Right renal pelvis (tissue), 4 donors: ENCODE measurements around the gene GCN1. TPM values are rescaled to one million over a fixed set of nuclear protein-coding genes. Genes with fewer than 3 reads are reported as not detected.

ENCODE experiments used
- DNase-seq, 4 donors: peaks; one replicate each; pipeline ENCODE4 v3.0.0-alpha.2; 2013; ENCODE audit warnings: low read depth in 4 of 4, low spot score in 3 of 4, missing footprints in 1 of 4
- polyA plus RNA-seq, 4 donors: library from polyadenylated mRNA; unstranded; fragments of 120-200 nt; gene quantifications; one replicate each; pipeline ENCODE4 v1.2.1, GENCODE V29; 2013; ENCODE audit not compliant: insufficient read length in 4 of 4

The GCN1 gene
- polyA plus RNA-seq, 4 donors = 44.9 to 55.4 (median 51.4) TPM

GRCh38 chr12:120078868-120079267, 115.6 kb downstream of the GCN1 start:
- no peak for DNase-seq

GRCh38 chr12:120077260-120077659, 117.3 kb downstream of the GCN1 start:
- DNase-seq = no peak

Other genes starting within 250 kb of the GCN1 start
- gene BICDL1, start 205.5 kb downstream of the GCN1 start, polyA plus RNA-seq = 10 to 100 TPM; 29.9 to 39.4 (median 33.3) TPM
- gene RAB35, start 78.0 kb downstream of the GCN1 start, polyA plus RNA-seq = 10 to 100 TPM; 36.9 to 41.6 (median 39.2) TPM
- 1,000 to 10,000 TPM; 2,681 to 3,216 (median 2,786) TPM for gene RPLP0, start 6.4 kb upstream of the GCN1 start, polyA plus RNA-seq
- 10 to 100 TPM; 71.9 to 79.4 (median 76.3) TPM for gene PXN, start 71.0 kb upstream of the GCN1 start, polyA plus RNA-seq
- under 1 TPM in 1 of 4 donors, not detected in 3; 0.47 TPM for gene RNU4-2, start 97.2 kb upstream of the GCN1 start, polyA plus RNA-seq
- gene RNU4-1, start 98.5 kb upstream of the GCN1 start, polyA plus RNA-seq = not detected
- gene SIRT4, start 107.6 kb upstream of the GCN1 start, polyA plus RNA-seq = 1 to 10 TPM; 2.7 to 5.7 (median 3.9) TPM
- gene PLA2G1B, start 133.1 kb upstream of the GCN1 start, polyA plus RNA-seq = under 1 TPM; 0.31 to 0.73 (median 0.42) TPM
- gene MSI1, start 174.4 kb upstream of the GCN1 start, polyA plus RNA-seq = 10 to 100 TPM; 17.7 to 23.8 (median 19.5) TPM
- 100 to 1,000 TPM; 303 to 369 (median 327) TPM for gene COX6A1, start 243.4 kb upstream of the GCN1 start, polyA plus RNA-seq